HG03565 (cell line): ENCODE measurements around the gene CCDC117.
"Not testable (repeated sequence)": the region's sequence is repeated elsewhere in the genome, so short reads cannot be mapped to it uniquely, and the experiment has no call there.

Experiments used
- ATAC-seq: cut with Tn5 transposase; IDR thresholded peaks from one replicate; pipeline ENCODE4 v1.9.1; 2021; ENCODE audit warnings: mild to moderate bottlenecking, moderate library complexity; ENCODE audit not compliant: unreplicated experiment

The CCDC117 gene

DNA sequence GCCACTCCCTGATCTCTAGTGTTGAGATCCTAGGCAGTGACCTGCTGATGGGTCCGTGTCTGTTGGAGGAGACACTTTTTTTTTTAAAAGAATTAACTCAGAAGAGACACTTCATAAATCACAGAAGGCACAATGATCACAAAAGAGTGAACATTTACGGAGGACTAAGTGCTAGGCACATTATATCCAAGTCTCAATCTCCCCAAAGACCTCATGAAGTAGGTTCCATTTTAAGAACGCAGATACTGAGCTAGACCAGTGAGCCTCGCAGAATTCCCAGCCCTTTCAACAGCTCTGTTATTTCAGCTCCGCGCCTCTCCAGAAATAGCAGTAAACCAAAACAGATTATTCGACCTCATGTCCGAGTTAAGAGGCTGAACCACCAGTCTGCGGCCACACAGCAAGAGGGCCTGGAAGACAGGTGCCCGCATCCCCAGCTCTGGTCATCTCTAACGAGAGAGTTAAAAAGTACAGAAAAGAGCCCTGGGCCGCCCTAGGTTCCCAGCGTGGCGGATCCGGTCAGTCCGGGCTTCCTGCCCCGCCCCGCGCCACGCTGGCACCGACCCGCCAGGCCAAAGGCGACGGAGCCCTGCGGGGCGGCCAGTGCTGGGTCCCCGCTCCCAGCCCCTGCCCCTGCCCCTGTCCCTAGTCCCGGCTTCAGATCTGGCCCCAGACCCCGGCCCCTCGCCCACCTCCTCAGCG, 27.3 kb downstream of the CCDC117 start:
- ATAC-seq = peak; percentile 2

DNA sequence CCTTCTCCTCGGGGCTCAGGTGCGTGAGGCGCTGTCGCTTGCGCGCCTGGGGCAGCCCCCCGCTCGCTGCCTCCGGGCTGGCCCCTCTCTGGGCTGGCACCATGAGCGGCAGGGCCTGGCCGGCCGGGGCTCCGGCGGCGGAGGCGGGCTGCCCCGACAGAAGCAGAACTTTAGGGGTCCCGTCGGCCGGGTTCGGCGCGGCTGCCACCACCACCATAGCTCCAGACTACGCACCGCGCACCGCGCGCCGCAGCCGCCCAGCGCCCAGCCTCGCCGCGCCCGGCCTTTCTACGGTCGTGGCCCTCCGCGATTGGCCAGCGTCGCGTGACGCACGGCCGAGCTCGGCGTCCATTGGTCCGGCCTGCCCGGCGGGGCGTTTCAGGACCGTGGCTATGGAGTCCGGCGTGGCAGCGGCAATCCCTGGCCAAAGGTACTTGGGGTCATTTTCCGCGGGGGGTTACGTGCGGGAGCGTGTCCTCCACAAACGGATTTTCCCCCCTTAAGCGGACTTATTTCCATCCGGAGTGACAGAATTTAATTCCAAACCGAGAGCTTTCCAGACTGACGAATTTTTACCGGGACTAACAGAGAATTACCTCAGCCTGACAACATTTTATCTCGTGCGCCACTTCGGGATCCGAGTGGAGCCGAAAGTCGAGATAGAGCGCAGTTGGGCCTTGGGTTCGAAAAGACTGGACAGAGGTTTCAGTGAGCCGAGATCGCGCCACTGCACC, 28.0 kb downstream of the CCDC117 start, which contains the start of gene XBP1:
Gene XBP1, minus strand, starts transcription at position 262 of the 734 bp plus-strand sequence.
- peak; percentile 72 for ATAC-seq

DNA sequence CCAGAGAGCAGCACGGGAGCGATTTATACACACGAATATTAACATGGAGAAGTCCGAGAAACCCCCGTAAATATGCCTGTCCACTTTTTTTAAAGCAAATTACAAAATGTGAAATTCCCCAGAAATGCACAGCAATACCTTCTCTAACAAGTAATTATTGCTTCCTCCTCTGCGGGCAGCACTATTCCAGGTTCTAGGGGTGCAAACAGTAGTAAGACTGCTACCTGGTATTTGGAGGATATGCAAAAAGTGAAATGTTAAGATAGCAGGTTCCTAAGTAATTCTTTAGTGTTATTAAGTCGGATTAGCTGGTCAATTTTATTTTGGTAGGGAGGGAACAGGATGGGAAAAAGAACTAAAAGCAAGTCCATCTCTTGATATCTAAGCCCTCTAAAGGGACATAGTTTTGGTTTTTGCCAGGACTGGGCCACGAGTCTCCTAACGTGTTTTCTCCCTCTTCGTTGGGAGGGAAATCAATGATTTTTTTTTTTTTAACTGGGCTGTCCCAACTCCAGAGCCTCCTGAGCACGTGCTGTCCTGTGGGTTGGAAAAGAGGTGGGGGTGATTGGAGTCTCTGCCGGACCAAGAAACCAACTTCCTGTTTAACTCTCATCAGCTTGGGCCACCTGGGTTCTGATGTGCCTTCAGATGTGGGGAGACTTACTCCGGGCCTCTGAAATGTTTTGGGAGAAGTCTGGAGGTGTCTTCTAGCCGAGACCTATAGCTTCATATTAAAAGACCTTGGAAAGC, 29.5 kb downstream of the CCDC117 start:
- no peak for ATAC-seq

DNA sequence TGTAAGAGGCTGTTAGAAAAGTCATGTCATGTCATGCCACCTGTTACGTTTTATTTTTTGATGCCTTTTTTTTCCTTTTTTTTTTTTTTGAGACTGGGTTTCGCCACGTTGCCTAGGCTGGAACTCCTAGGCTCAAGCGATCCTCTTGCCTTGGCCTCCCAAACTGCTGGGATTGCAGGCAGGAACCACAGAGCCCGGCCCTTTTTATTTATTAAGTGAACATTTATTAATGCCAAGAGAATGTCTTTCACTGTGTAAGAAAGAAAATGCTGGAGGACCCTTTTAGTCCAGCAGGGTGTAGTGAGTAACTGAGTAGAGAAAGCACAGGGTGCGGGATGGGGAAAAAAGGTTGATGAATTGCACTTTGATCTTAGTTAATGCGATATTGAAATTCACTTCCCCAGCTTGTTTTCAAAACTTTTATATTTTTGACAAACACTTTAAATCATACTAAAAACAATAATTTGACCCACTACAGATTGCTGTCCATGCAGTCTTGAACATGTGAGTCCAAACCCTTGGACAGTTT, 30.2 kb downstream of the CCDC117 start:
- no peak for ATAC-seq

GRCh38 chr22:28805426-28805825, 32.9 kb downstream of the CCDC117 start:
- not testable (repeated sequence) for ATAC-seq

DNA sequence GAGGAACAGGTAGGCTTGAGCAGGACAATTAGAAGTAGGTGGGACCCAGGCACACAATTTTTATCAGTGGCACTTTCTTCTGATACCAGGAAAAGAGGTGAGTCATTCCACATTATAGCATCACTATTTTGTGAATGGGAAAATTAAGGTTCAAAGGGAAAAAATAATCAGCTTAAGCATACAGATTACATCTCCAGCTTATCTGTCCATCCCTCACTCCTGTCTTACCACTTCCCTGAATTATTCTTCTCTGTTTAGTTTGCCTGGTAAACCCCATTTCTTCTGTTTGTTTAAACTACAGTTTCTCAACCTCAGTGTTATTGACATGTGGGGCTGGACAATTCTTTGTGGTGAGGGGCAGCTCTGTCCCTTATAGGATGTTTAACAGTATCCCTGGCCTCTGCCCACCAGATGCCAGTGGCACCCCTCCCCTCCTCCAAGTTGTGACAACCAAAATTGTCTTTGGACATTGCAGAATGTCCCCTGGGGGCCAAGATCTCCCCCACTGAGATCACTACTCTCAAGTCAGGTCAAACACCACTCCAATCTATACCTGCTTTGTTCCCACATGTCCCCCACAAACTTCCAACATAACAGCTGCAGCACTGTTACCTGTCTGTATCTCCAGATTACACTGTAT, 36.3 kb downstream of the CCDC117 start:
- ATAC-seq = no peak

DNA sequence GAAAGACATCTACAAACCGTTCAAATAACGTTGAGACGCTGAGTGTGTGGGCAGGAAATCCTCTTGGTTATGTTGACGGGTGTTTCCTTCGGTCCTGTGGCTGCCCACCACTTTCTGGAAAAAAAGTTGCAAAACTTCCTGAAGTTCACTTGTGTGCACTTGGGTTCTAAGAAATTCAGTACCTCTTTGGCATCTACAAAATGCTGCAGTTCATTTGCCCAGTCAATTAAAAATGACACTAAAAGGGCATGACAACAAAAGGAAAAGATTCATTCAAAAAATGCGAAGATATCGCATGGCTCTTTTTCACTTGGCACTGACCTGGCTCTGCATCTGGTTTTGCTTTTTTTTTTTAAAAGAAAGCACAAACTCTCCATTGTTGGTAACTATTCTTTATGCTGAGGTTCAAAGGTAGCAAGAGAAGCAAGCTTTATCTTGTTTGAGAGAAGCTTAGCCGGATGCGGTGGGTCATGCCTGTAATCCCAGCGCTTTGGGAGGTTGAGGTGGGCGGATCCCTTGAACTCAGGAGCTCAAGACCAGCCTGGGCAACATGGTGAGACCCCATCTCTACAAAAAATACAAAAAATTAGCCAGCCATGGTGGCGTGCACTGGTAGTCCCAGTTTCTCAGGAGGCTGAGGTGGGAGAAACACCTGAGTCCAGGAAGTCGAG, 38.5 kb downstream of the CCDC117 start:
- ATAC-seq = no peak

- ATAC-seq = no peak
Measured at GRCh38 chr22:28812516-28812915, 40.0 kb downstream of the CCDC117 start.

GRCh38 chr22:28813772-28814518, 41.5 kb downstream of the CCDC117 start:
- ATAC-seq = no peak

DNA sequence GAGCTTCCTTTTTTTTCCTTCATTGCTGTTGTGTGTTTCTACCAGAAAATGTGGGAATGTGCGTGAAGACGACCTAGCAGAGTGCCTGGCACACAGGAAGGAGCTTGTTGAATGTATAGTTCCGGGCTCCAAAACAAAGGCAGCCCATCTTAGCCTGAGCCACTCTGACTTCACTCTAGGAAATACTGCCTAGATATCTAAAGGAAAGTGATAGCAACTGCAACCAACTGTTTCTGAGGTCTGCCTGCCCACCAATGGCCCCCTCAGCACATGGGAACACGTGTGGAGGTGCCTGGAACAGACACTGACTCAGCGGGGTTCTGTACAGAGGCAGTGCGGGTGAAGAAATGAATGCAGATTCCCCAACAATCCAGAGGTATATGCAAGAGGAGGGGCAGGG, 42.6 kb downstream of the CCDC117 start:
- no peak for ATAC-seq

- no peak for ATAC-seq
Measured at GRCh38 chr22:28815729-28816128, 43.2 kb downstream of the CCDC117 start.

DNA sequence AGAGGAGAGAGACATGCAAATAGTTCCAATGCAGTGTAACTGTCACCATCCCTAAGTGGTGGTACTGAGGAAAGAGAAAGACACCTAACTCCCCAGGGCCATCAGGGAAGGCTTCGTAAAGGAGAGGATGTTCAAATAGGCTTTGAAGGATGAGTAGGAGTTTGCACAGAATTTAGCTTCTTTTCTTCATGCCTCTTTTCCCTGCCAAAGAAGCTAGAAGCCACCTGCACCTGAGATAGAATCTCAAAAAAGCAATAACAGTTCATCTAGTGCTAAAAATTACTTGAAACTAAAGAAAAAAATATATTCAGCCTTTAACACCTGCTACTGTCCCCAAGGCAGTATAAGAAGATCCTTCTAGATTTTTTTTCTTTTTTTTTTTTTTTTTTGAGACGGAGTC, 44.6 kb downstream of the CCDC117 start:
- ATAC-seq = no peak

- ATAC-seq = no peak
Measured at GRCh38 chr22:28817919-28818859, 45.7 kb downstream of the CCDC117 start.

- no peak for ATAC-seq
Measured at GRCh38 chr22:28819253-28820096, 47.0 kb downstream of the CCDC117 start.

GRCh38 chr22:28820885-28821284, 48.4 kb downstream of the CCDC117 start:
- ATAC-seq = no peak

DNA sequence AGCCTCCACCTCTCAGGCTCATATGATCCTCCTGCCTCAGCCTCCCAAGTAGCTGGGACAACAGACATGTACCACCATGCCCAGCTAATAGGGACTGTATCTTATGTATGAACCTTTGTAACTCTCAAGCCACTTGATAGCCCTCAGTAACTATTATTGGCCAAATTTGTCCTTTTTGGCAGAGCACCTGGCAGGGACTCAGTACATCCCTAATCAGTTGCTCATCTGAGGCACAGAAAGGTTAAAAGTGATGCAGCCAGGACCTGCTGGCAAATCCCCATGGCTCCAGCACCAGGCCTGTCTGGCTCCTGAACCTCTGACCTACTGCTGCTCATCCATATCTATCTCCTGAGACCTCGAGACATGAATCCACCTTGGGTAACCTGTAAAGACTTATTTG, 49.0 kb downstream of the CCDC117 start:
- no peak for ATAC-seq

DNA sequence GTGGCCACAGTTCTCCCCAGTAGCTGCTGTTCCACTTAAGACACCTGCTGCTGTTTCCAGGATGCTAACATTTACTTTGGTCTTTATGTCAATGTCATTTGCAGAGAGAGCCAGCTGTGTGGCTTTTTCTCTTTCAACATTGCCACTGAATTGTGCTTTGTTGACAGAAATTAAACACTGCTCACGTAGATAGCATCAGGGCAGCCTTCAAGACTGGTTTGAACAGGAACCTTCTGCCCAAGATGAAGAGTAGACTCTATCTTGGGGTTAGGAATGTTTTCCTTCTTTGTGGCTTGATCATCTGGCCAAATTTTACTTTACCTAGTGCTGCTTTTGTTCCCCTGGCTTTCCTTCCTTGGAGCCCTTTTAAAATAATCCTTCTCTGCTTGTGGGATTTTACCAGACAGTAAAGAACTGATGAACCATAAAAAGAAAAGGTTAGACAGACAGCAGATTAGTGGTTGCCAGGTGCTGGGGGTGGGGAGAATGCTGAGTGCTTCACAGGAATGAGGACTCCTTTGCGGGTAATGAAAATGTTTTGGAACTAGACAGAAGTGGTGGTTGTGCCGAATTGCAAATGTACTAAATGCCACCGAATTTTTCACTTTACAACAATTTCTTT, 50.5 kb downstream of the CCDC117 start:
- no peak for ATAC-seq
